Choroid plexus epithelial cell (primary cell): ENCODE data around the gene TMEM263.

ENCODE experiments used
- DNase-seq: peaks from one replicate; pipeline ENCODE4 v3.0.0-alpha.2; 2010; ENCODE audit warnings: low read depth
- H3K4me3 ChIP-seq: 2 replicates; pipeline ENCODE4 v1.5.1; 2011; ENCODE audit warnings: low read depth, mild to moderate bottlenecking, control low read depth, low read length, moderate library complexity
- TF ChIP-seq, protein P1 (sequence below): conservative IDR thresholded peaks from 2 replicates; pipeline ENCODE4 v1.5.1; 2011; ENCODE audit warnings: low read depth, mild to moderate bottlenecking, control low read depth, inconsistent platforms, low read length, moderate library complexity

TMEM263 gene

GRCh38 chr12:106947461-106947860, 8.2 kb upstream of the TMEM263 start:
- TF ChIP-seq, protein P1, sequence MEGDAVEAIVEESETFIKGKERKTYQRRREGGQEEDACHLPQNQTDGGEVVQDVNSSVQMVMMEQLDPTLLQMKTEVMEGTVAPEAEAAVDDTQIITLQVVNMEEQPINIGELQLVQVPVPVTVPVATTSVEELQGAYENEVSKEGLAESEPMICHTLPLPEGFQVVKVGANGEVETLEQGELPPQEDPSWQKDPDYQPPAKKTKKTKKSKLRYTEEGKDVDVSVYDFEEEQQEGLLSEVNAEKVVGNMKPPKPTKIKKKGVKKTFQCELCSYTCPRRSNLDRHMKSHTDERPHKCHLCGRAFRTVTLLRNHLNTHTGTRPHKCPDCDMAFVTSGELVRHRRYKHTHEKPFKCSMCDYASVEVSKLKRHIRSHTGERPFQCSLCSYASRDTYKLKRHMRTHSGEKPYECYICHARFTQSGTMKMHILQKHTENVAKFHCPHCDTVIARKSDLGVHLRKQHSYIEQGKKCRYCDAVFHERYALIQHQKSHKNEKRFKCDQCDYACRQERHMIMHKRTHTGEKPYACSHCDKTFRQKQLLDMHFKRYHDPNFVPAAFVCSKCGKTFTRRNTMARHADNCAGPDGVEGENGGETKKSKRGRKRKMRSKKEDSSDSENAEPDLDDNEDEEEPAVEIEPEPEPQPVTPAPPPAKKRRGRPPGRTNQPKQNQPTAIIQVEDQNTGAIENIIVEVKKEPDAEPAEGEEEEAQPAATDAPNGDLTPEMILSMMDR: no peak
- no peak for DNase-seq
- H3K4me3 ChIP-seq: no peak overlapping the region

DNA sequence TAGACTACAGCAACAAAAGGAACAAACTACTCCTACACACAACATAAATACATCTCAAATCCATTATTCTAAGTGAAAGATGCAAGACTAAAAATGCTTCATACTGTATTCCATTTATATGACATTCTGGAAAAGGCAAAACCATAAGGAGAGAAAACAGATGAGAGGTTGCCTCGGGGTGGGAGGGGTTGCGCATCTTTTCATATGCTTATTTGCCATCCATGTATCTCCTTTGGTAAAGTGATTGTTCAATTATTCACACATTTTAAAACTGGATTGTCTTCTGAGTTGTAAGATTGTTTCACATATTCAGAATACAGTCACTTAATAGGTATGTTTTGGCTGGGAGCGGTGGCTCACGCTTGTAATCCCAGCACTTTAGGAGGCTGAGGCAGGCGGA, 5.1 kb upstream of the TMEM263 start:
- H3K4me3 ChIP-seq: no peak overlapping the region
- no peak for DNase-seq
- TF ChIP-seq, protein P1: no peak

GRCh38 chr12:106953352-106954250, 2.1 kb upstream of the TMEM263 start:
- H3K4me3 ChIP-seq: no peak overlapping the region
- TF ChIP-seq, protein P1: no peak
- peak; percentile 40 for DNase-seq

GRCh38 chr12:106954462-106955376, 988 bp upstream of the TMEM263 start:
- DNase-seq: no peak
- TF ChIP-seq, protein P1: no peak
- peak overlapping the region; percentile 97 for H3K4me3 ChIP-seq

- TF ChIP-seq, protein P1: no peak
These were observed 406 bp downstream of the TMEM263 start for GRCh38 chr12:106956048-106956578.

GRCh38 chr12:106957583-106957982, 1.9 kb downstream of the TMEM263 start:
- TF ChIP-seq, protein P1: no peak
- no peak for DNase-seq
- peak overlapping the region; percentile 97 for H3K4me3 ChIP-seq

More at GRCh38 chr12:106956048-106956578, 406 bp downstream of the TMEM263 start:
- H3K4me3 ChIP-seq: peak overlapping the region; percentile 97
- DNase-seq: peak; percentile 77
